Colonic mucosa (tissue), 4 donors: ENCODE data around the gene CSRNP3. TPM values are rescaled to one million over a fixed set of nuclear protein-coding genes. Genes with fewer than 3 reads are reported as not detected.

Source experiments
- DNase-seq: peaks from one replicate; pipeline ENCODE4 v3.0.0-alpha.2; 2020
- H3K27ac ChIP-seq: fragments of 200-600 bp; one replicate; pipeline ENCODE4 v1.8.0; 2021
- H3K27me3 ChIP-seq: fragments of 200-600 bp; one replicate; pipeline ENCODE4 v1.8.0; 2021
- H3K36me3 ChIP-seq: fragments of 200-600 bp; one replicate; pipeline ENCODE4 v1.8.0; 2021
- H3K4me1 ChIP-seq: fragments of 200-600 bp; one replicate; pipeline ENCODE4 v1.8.0; 2021; ENCODE audit warnings: mild to moderate bottlenecking
- H3K4me3 ChIP-seq: fragments of 200-600 bp; one replicate; pipeline ENCODE4 v1.8.0; 2021
- H3K9ac ChIP-seq, 2 donors: one replicate each; pipeline ENCODE4 v1.7.0; 2013; ENCODE audit warnings: control low read depth in 2 of 2, low read depth in 2 of 2, low read length in 2 of 2
- H3K9me3 ChIP-seq: fragments of 200-600 bp; one replicate; pipeline ENCODE4 v1.8.0; 2021
- CTCF ChIP-seq: fragments of 200-600 bp; IDR thresholded peaks from one replicate; pipeline ENCODE4 v1.8.0; 2022; ENCODE audit warnings: antibody characterized with exemption, mild to moderate bottlenecking
- intact Hi-C: fragments of 100-400 bp; cut with DNase I; formaldehyde crosslinking; loops from one replicate; pipeline ENCODE4 v1.14.1; 2022
- total RNA-seq, 2 donors: library from RNA; stranded (reverse); fragmentation: NEBNext Ultra II Directional in 1 of 2; extraction: Animal tissue kit (Norgen Biotek cat#: 25700) in 1 of 2; gene quantifications; one replicate each; pipeline ENCODE4 v1.2.1, GENCODE V29; 2021
- donor health status: healthy.
- donor health status: DM: no; HTN: no; CAD: no.
- donor health status: DM: no; HTN: no; CAD: no.

CSRNP3 gene
- total RNA-seq, 2 donors from 2014 or later = 1.5 to 2.0 TPM

GRCh38 chr2:165467921-165468320 is 1.6 kb upstream of the CSRNP3 start:
- Histone ChIP-seq H3K36me3 (no peaks in the 10 kb centered on the region), H3K27me3 (no peaks in the 10 kb centered on the region), H3K9me3 (no peaks in the 10 kb centered on the region), H3K4me3 (no peak overlapping the region), H3K4me1 (no peaks in the 10 kb centered on the region), H3K27ac (no peak overlapping the region), H3K9ac (no peak overlapping the region)
- intact Hi-C loops = no loop called here
- no peak for DNase-seq
- TF ChIP-seq CTCF = no peak

- intact Hi-C loops = no loop called here
- H3K9ac ChIP-seq = no peak overlapping the region
- no peaks in the 10 kb centered on the region for H3K4me1 ChIP-seq
- H3K27ac ChIP-seq = no peak overlapping the region
- TF ChIP-seq CTCF = no peak
- no peaks in the 10 kb centered on the region for H3K9me3 ChIP-seq
- H3K27me3 ChIP-seq = no peaks in the 10 kb centered on the region
- no peaks in the 10 kb centered on the region for H3K36me3 ChIP-seq
- peak overlapping the region; percentile 40 for H3K4me3 ChIP-seq
- DNase-seq = no peak
These were observed 863 bp downstream of the CSRNP3 start for GRCh38 chr2:165470361-165470760.

GRCh38 chr2:165471349-165471950 is 2.0 kb downstream of the CSRNP3 start:
- Histone ChIP-seq H3K9ac (no peak overlapping the region), H3K36me3 (no peaks in the 10 kb centered on the region), H3K27me3 (no peaks in the 10 kb centered on the region), H3K27ac (no peak overlapping the region), H3K9me3 (no peaks in the 10 kb centered on the region), H3K4me1 (no peaks in the 10 kb centered on the region), H3K4me3 (no peak overlapping the region)
- TF ChIP-seq CTCF = no peak
- intact Hi-C loops = no loop called here
- no peak for DNase-seq

- no peak for TF ChIP-seq CTCF
- no peak for DNase-seq
- H3K4me1 ChIP-seq = no peaks in the 10 kb centered on the region
- H3K4me3 ChIP-seq = no peak overlapping the region
- no peak overlapping the region for H3K9ac ChIP-seq
- H3K9me3 ChIP-seq = no peaks in the 10 kb centered on the region
- no peaks in the 10 kb centered on the region for H3K36me3 ChIP-seq
- no peaks in the 10 kb centered on the region for H3K27me3 ChIP-seq
- intact Hi-C loops = no loop called here
- no peak overlapping the region for H3K27ac ChIP-seq
These were observed 3.4 kb downstream of the CSRNP3 start for GRCh38 chr2:165472922-165473321.

GRCh38 chr2:165474619-165475276 is 5.2 kb downstream of the CSRNP3 start:
- H3K9ac ChIP-seq = no peak overlapping the region
- no peaks in the 10 kb centered on the region for H3K27me3 ChIP-seq
- intact Hi-C loops = no loop called here
- no peak for TF ChIP-seq CTCF
- DNase-seq = no peak
- no peak overlapping the region for H3K27ac ChIP-seq
- no peaks in the 10 kb centered on the region for H3K36me3 ChIP-seq
- no peak overlapping the region for H3K4me3 ChIP-seq
- H3K4me1 ChIP-seq = no peaks in the 10 kb centered on the region
- H3K9me3 ChIP-seq = no peaks in the 10 kb centered on the region
